ENCODE measurements around the gene MMP20.

MMP20 gene

GRCh38 chr11:102623128-102623527 lies 2.0 kb downstream of the MMP20 start:
- DNase-seq (ENCODE audit: low read depth): no peak

GRCh38 chr11:102622258-102622657 lies 2.9 kb downstream of the MMP20 start:
- DNase-seq (ENCODE audit: low read depth): no peak

- no peak for DNase-seq (ENCODE audit: low read depth)
These were observed 4.1 kb downstream of the MMP20 start for GRCh38 chr11:102620818-102621561.

GRCh38 chr11:102620179-102620578 lies 5.0 kb downstream of the MMP20 start:
- no peak for DNase-seq (ENCODE audit: low read depth)

- DNase-seq (ENCODE audit: low read depth): no peak
These were observed 7.6 kb downstream of the MMP20 start for GRCh38 chr11:102617466-102618008.

GRCh38 chr11:102615894-102616432 lies 9.2 kb downstream of the MMP20 start:
- DNase-seq (ENCODE audit: low read depth): no peak

- DNase-seq (ENCODE audit: low read depth): no peak
These were observed 9.8 kb downstream of the MMP20 start for GRCh38 chr11:102615077-102615893.

- no peak for DNase-seq (ENCODE audit: low read depth)
These were observed 10.6 kb downstream of the MMP20 start for GRCh38 chr11:102614485-102614884.

GRCh38 chr11:102614031-102614430 lies 11.1 kb downstream of the MMP20 start:
- no peak for DNase-seq (ENCODE audit: low read depth)

GRCh38 chr11:102613450-102613849 lies 11.7 kb downstream of the MMP20 start:
- no peak for DNase-seq (ENCODE audit: low read depth)

GRCh38 chr11:102611291-102611690 lies 13.8 kb downstream of the MMP20 start:
- no peak for DNase-seq (ENCODE audit: low read depth)

GRCh38 chr11:102610200-102610599 lies 14.9 kb downstream of the MMP20 start:
- DNase-seq (ENCODE audit: low read depth): no peak

- DNase-seq (ENCODE audit: low read depth): no peak
These were observed 16.4 kb downstream of the MMP20 start for GRCh38 chr11:102608699-102609098.

- no peak for DNase-seq (ENCODE audit: low read depth)
These were observed 20.3 kb downstream of the MMP20 start for GRCh38 chr11:102604875-102605274.

- DNase-seq (ENCODE audit: low read depth): no peak
These were observed 21.1 kb downstream of the MMP20 start for GRCh38 chr11:102604011-102604410.

- no peak for DNase-seq (ENCODE audit: low read depth)
These were observed 21.6 kb downstream of the MMP20 start for GRCh38 chr11:102603576-102603975.

GRCh38 chr11:102603091-102603490 lies 22.0 kb downstream of the MMP20 start:
- DNase-seq (ENCODE audit: low read depth): no peak

- DNase-seq (ENCODE audit: low read depth): no peak
These were observed 24.5 kb downstream of the MMP20 start for GRCh38 chr11:102600666-102601065.

GRCh38 chr11:102599642-102600261 lies 25.4 kb downstream of the MMP20 start:
- DNase-seq (ENCODE audit: low read depth): no peak

GRCh38 chr11:102598272-102598671 lies 26.9 kb downstream of the MMP20 start:
- DNase-seq (ENCODE audit: low read depth): no peak

- no peak for DNase-seq (ENCODE audit: low read depth)
These were observed 28.6 kb downstream of the MMP20 start for GRCh38 chr11:102596578-102596977.
